ENCODE measurements around the gene GNAS-AS1.

The GNAS-AS1 gene

GRCh38 chr20:58850693-58851174, at the start of gene GNAS-AS1:
TSS of gene GNAS-AS1 (minus strand) at chr20:58850902.
- no peak for DNase-seq
- in situ Hi-C loops (cut with MboI; ENCODE audit: low pct_unique_long_range_greater_than_20kb, low sequenced_read_pairs), result loop anchor here (25.0 kb wide), 2 partner anchors 362 to 562 kb away; no protein-coding TSS in a partner anchor

GRCh38 chr20:58900397-58900796, 49.7 kb upstream of the GNAS-AS1 start:
- DNase-seq, result no peak
- in situ Hi-C loops (cut with MboI; ENCODE audit: low pct_unique_long_range_greater_than_20kb, low sequenced_read_pairs), result no loop called here

GRCh38 chr20:58899512-58899911, 48.8 kb upstream of the GNAS-AS1 start:
- in situ Hi-C loops (cut with MboI; ENCODE audit: low pct_unique_long_range_greater_than_20kb, low sequenced_read_pairs), result no loop called here
- no peak for DNase-seq

- in situ Hi-C loops (cut with MboI; ENCODE audit: low pct_unique_long_range_greater_than_20kb, low sequenced_read_pairs), result no loop called here
- no peak for DNase-seq
Measured at GRCh38 chr20:58898629-58899408, 48.1 kb upstream of the GNAS-AS1 start.

GRCh38 chr20:58897488-58897887, 46.8 kb upstream of the GNAS-AS1 start:
- in situ Hi-C loops (cut with MboI; ENCODE audit: low pct_unique_long_range_greater_than_20kb, low sequenced_read_pairs), result no loop called here

GRCh38 chr20:58896820-58897219, 46.1 kb upstream of the GNAS-AS1 start:
- DNase-seq, result no peak
- in situ Hi-C loops (cut with MboI; ENCODE audit: low pct_unique_long_range_greater_than_20kb, low sequenced_read_pairs), result no loop called here

More at GRCh38 chr20:58897488-58897887, 46.8 kb upstream of the GNAS-AS1 start:
- peak; percentile 28 for DNase-seq

GRCh38 chr20:58895448-58896180, 44.9 kb upstream of the GNAS-AS1 start:
- in situ Hi-C loops (cut with MboI; ENCODE audit: low pct_unique_long_range_greater_than_20kb, low sequenced_read_pairs), result no loop called here

GRCh38 chr20:58894652-58895447, 44.1 kb upstream of the GNAS-AS1 start:
- in situ Hi-C loops (cut with MboI; ENCODE audit: low pct_unique_long_range_greater_than_20kb, low sequenced_read_pairs), result no loop called here
- no peak for DNase-seq

More at GRCh38 chr20:58895448-58896180, 44.9 kb upstream of the GNAS-AS1 start:
- DNase-seq, result no peak

GRCh38 chr20:58893355-58894120, 42.8 kb upstream of the GNAS-AS1 start:
- in situ Hi-C loops (cut with MboI; ENCODE audit: low pct_unique_long_range_greater_than_20kb, low sequenced_read_pairs), result no loop called here
- DNase-seq, result no peak

- in situ Hi-C loops (cut with MboI; ENCODE audit: low pct_unique_long_range_greater_than_20kb, low sequenced_read_pairs), result no loop called here
- DNase-seq, result no peak
Measured at GRCh38 chr20:58892932-58893224, 42.2 kb upstream of the GNAS-AS1 start.

- peak; percentile 70 for DNase-seq
- in situ Hi-C loops (cut with MboI; ENCODE audit: low pct_unique_long_range_greater_than_20kb, low sequenced_read_pairs), result no loop called here
Measured at GRCh38 chr20:58892141-58892931, 41.6 kb upstream of the GNAS-AS1 start.

GRCh38 chr20:58891718-58892140, 41.0 kb upstream of the GNAS-AS1 start:
- DNase-seq, result peak; percentile 15
- in situ Hi-C loops (cut with MboI; ENCODE audit: low pct_unique_long_range_greater_than_20kb, low sequenced_read_pairs), result no loop called here

- in situ Hi-C loops (cut with MboI; ENCODE audit: low pct_unique_long_range_greater_than_20kb, low sequenced_read_pairs), result no loop called here
- no peak for DNase-seq
Measured at GRCh38 chr20:58891086-58891717, 40.5 kb upstream of the GNAS-AS1 start.

- peak; percentile 77 for DNase-seq
Measured at GRCh38 chr20:58890518-58891085, 39.9 kb upstream of the GNAS-AS1 start.

GRCh38 chr20:58889798-58890517, 39.3 kb upstream of the GNAS-AS1 start:
- DNase-seq, result no peak
- in situ Hi-C loops (cut with MboI; ENCODE audit: low pct_unique_long_range_greater_than_20kb, low sequenced_read_pairs), result no loop called here

More at GRCh38 chr20:58890518-58891085, 39.9 kb upstream of the GNAS-AS1 start:
- in situ Hi-C loops (cut with MboI; ENCODE audit: low pct_unique_long_range_greater_than_20kb, low sequenced_read_pairs), result no loop called here

- no peak for DNase-seq
- in situ Hi-C loops (cut with MboI; ENCODE audit: low pct_unique_long_range_greater_than_20kb, low sequenced_read_pairs), result no loop called here
Measured at GRCh38 chr20:58889334-58889760, 38.6 kb upstream of the GNAS-AS1 start.
